ENCODE measurements around the gene PIH1D1. TPM values are rescaled to one million over a fixed set of nuclear protein-coding genes. Genes with fewer than 3 reads are reported as not detected.
A peak's percentile ranks its signal among the peaks of the same experiment; 100 is the strongest.

The PIH1D1 gene
- total and polyA plus RNA-seq, 2 of the 13 experiments (the other 11 are each of a cell fraction or from before 2014, with no cell fraction given): 110 to 137 TPM

GRCh38 chr19:49487277-49488045 lies 35.8 kb upstream of the PIH1D1 start, which contains the start of gene RPL13A (continued):
- TF ChIP-seq, protein P1, sequence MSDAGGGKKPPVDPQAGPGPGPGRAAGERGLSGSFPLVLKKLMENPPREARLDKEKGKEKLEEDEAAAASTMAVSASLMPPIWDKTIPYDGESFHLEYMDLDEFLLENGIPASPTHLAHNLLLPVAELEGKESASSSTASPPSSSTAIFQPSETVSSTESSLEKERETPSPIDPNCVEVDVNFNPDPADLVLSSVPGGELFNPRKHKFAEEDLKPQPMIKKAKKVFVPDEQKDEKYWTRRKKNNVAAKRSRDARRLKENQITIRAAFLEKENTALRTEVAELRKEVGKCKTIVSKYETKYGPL (CRISPR knock-in tag; IDR thresholded peaks at IDR 0.05): no peak; the same call in 1 of the 2 replicates
- no peak for TF ChIP-seq GTF3A (CRISPR knock-in tag; conservative IDR thresholded peaks at IDR 0.05)
- TF ChIP-seq GATA4 (IDR thresholded peaks at IDR 0.05; ENCODE audit: borderline replicate concordance, low read depth): peak; percentile 65
- no peak; the same call in 1 of the 2 replicates for TF ChIP-seq BRCA1 (CRISPR knock-in tag; IDR thresholded peaks at IDR 0.05)
- 0 out of 2 replicates have a peak, but pooled peaks have one; percentile 66 for TF ChIP-seq ZBTB2 (CRISPR knock-in tag; IDR thresholded peaks at IDR 0.05; ENCODE audit: low read depth)
- peak; percentile 75 for TF ChIP-seq AKAP8 (CRISPR knock-in tag; IDR thresholded peaks at IDR 0.05)
- TF ChIP-seq ZNF670 (CRISPR knock-in tag; IDR thresholded peaks at IDR 0.05; ENCODE audit: borderline replicate concordance): no peak
- no peak for TF ChIP-seq ZNF780A (CRISPR knock-in tag; IDR thresholded peaks at IDR 0.05)
- TF ChIP-seq THAP8 (CRISPR knock-in tag; IDR thresholded peaks at IDR 0.05; ENCODE audit: borderline replicate concordance): no peak
- TF ChIP-seq ZFAT (CRISPR knock-in tag; conservative IDR thresholded peaks at IDR 0.05): 0 out of 2 replicates have a peak, but pooled peaks have one; percentile 37
- TF ChIP-seq GZF1 (CRISPR knock-in tag; IDR thresholded peaks at IDR 0.05): no peak
- TF ChIP-seq TFDP2 (CRISPR knock-in tag; IDR thresholded peaks at IDR 0.05): peak; percentile 72
- no peak for TF ChIP-seq SYNCRIP (IDR thresholded peaks at IDR 0.05; ENCODE audit: insufficient read depth, low read depth, low read length)
- peak; percentile 79; the same call in 1 of the 2 replicates for TF ChIP-seq ZNF317 (CRISPR knock-in tag; IDR thresholded peaks at IDR 0.05)
- TF ChIP-seq NFYB (CRISPR knock-in tag; IDR thresholded peaks at IDR 0.05): peak; percentile 95
- no peak for TF ChIP-seq SP140L (CRISPR knock-in tag; IDR thresholded peaks at IDR 0.05; ENCODE audit: borderline replicate concordance)
- TF ChIP-seq U2AF1 (optimal IDR thresholded peaks at IDR 0.05; ENCODE audit: low read depth, low read length): no peak
- TF ChIP-seq HNRNPH1 (optimal IDR thresholded peaks at IDR 0.05; ENCODE audit: low read depth, low read length): no peak
- 0 out of 2 replicates have a peak, but pooled peaks have one; percentile 60 for TF ChIP-seq KLF12 (CRISPR knock-in tag; IDR thresholded peaks at IDR 0.05; ENCODE audit: borderline replicate concordance)
- peak; percentile 47; the same call in 1 of the 2 replicates for TF ChIP-seq NAIF1 (CRISPR knock-in tag; IDR thresholded peaks at IDR 0.05; ENCODE audit: borderline replicate concordance)
- no peak for TF ChIP-seq GPBP1L1 (CRISPR knock-in tag; IDR thresholded peaks at IDR 0.05)
- TF ChIP-seq ZMAT3 (CRISPR knock-in tag; conservative IDR thresholded peaks at IDR 0.05): peak; percentile 83
